Keratinocyte (primary cell): ENCODE data around the gene MYADML2. TPM values are rescaled to one million over a fixed set of nuclear protein-coding genes. Genes with fewer than 3 reads are reported as not detected.

Experiments
- DNase-seq: peaks from one replicate; pipeline ENCODE4 v3.0.0-alpha.2; 2011; ENCODE audit warnings: low read depth, missing footprints, low spot score
- FAIRE-seq: peaks from 2 replicates; lab custom pipeline; 2011; peaks lifted over from hg19 to GRCh38; lab: Jason Lieb, UNC
- H2AFZ ChIP-seq: 2 replicates; pipeline ENCODE4 v1.6.0; 2012; ENCODE audit warnings: low read length, control low read depth, inconsistent platforms; ENCODE audit not compliant: control insufficient read depth
- H3K27ac ChIP-seq: 2 replicates; pipeline ENCODE4 v1.5.1; 2011; ENCODE audit warnings: low read length; ENCODE audit not compliant: control insufficient read depth, insufficient read depth
- H3K27me3 ChIP-seq: 3 replicates; pipeline ENCODE4 v1.6.0; 2011; ENCODE audit warnings: low read length; ENCODE audit not compliant: control insufficient read depth, insufficient read depth; ENCODE audit errors: extremely low read depth
- H3K36me3 ChIP-seq, 2 experiments: 2 replicates in 1 of 2; 3 replicates in 1 of 2; pipeline ENCODE4 v1.5.1; 2011; ENCODE audit warnings: low read length in 2 of 2, mild to moderate bottlenecking in 1 of 2; ENCODE audit not compliant: control insufficient read depth in 2 of 2, insufficient read depth in 2 of 2; ENCODE audit errors: extremely low read depth in 1 of 2
- H3K4me1 ChIP-seq: 3 replicates; pipeline ENCODE4 v1.5.1; 2011; ENCODE audit warnings: low read length; ENCODE audit not compliant: control insufficient read depth, insufficient read depth; ENCODE audit errors: extremely low read depth
- H3K4me2 ChIP-seq: 3 replicates; pipeline ENCODE4 v1.6.0; 2011; ENCODE audit warnings: low read depth, low read length; ENCODE audit not compliant: control insufficient read depth, insufficient read depth; ENCODE audit errors: extremely low read depth
- H3K4me3 ChIP-seq, 3 experiments: fragments of 200-600 bp in 1 of 3; sonication (generic) in 1 of 3; 2 replicates in 2 of 3; 3 replicates in 1 of 3; pipeline ENCODE4 v1.5.1; 2011 to 2016; ENCODE audit warnings: low read length in 3 of 3, mild to moderate bottlenecking in 3 of 3, control low read depth in 2 of 3, inconsistent platforms in 1 of 3, low read depth in 1 of 3, mixed read lengths in 1 of 3, mixed run types in 1 of 3, moderate library complexity in 1 of 3; ENCODE audit not compliant: control insufficient read depth in 2 of 3, insufficient read depth in 2 of 3; ENCODE audit errors: extremely low read depth in 1 of 3
- H3K79me2 ChIP-seq: 2 replicates; pipeline ENCODE4 v1.6.0; 2012; ENCODE audit warnings: low read length; ENCODE audit not compliant: control insufficient read depth, insufficient read depth
- H3K9ac ChIP-seq: 3 replicates; pipeline ENCODE4 v1.6.0; 2011; ENCODE audit warnings: low read length; ENCODE audit not compliant: control insufficient read depth, insufficient read depth; ENCODE audit errors: extremely low read depth
- H3K9me1 ChIP-seq: 3 replicates; pipeline ENCODE4 v1.6.0; 2011; ENCODE audit warnings: low read length; ENCODE audit not compliant: control insufficient read depth, insufficient read depth; ENCODE audit errors: extremely low read depth
- H3K9me3 ChIP-seq: 2 replicates; pipeline ENCODE4 v1.5.1; 2012; ENCODE audit warnings: low read depth, low read length; ENCODE audit not compliant: control insufficient read depth
- H4K20me1 ChIP-seq: 3 replicates; pipeline ENCODE4 v1.6.0; 2011; ENCODE audit warnings: low read length; ENCODE audit not compliant: control insufficient read depth, insufficient read depth; ENCODE audit errors: extremely low read depth
- CTCF ChIP-seq, 3 experiments: IDR thresholded peaks in 1 of 3; conservative IDR thresholded peaks in 1 of 3; optimal IDR thresholded peaks in 1 of 3; 2 replicates in 2 of 3; 3 replicates in 1 of 3; pipeline versions ENCODE3 to v1.5.1; 2011; ENCODE audit warnings: low read length in 3 of 3, mild to moderate bottlenecking in 3 of 3, moderate library complexity in 2 of 3, control low read depth in 1 of 3, inconsistent platforms in 1 of 3; ENCODE audit not compliant: insufficient read depth in 2 of 3; ENCODE audit errors: extremely low read depth in 1 of 3
- EZH2 ChIP-seq: IDR thresholded peaks from one replicate; pipeline ENCODE4 v1.6.1; 2012; ENCODE audit warnings: inconsistent platforms, mild to moderate bottlenecking, low read length, moderate library complexity
- dilution Hi-C: fragments of 300-500 bp; cut with MboI; formaldehyde crosslinking; loops from one replicate; pipeline ENCODE4 v1.7.0; 2020; ENCODE audit warnings: low sequenced_read_pairs; ENCODE audit not compliant: extremely low pct_ligation_motif_present
- polyA plus RNA-seq, 5 experiments: library from polyadenylated mRNA; depleted of rRNA in 3 of 5; stranded (reverse) in 3 of 5; stranded (forward) in 1 of 5; unstranded in 1 of 5; fragments of >200 nt; gene quantifications; 1 replicate in 1 of 5; 2 replicates in 3 of 5; 3 replicates in 1 of 5; pipeline versions ENCODE4 v1.2.1 to v1.2.3, GENCODE V29; 2011 to 2012; ENCODE audit warnings: missing spikeins in 2 of 5, low read depth in 1 of 5, low replicate concordance in 1 of 5

MYADML2 gene
- polyA plus RNA-seq, 1 donor (not counting 4 experiments of a cell fraction or from before 2014, with no cell fraction given), result not detected

DNA sequence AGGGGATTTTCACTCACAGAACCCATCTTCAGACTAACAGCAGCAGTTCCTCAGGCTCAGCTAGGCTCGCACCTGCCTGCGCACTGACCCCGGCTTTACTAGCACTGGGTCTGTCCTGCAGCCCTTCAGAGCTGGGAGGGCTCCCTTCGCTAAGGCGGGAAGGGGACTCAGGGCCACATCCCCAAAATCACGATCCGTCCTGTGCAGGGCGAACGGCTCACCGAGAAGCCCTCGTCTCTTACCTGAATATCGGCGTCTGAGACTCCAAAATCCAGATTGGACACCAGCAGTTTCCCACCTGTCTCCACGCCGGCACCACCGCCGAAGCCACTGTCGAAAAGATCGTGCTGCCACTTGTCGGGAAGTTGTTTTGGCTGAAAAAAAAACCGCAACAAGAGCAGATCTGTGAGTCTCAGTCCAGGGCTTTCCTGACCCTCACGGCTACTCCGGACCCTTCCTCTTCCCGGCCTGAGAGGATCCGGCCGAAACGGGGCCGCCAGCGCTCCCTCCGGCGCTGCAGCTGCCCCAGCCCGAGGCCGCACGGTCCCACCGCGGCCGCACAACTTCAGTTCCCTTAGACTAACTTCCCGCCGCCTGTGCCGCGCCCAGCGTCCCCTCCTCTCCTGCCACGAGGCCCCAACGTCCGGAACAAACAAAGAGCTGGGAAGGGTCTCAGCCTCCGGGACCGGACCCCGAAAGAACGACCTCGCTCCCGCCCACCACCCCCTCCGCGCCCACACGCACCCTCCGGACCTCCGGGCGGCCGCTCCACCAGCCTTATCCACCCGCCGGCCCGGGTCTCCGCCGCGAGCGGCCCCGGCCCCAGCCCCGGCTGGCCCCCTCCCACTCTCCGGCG is 56.4 kb downstream of the MYADML2 start:
- Histone ChIP-seq H3K4me3 (peak overlapping the region; percentile 81 to 91 (median 88)), H3K9me3 (no peaks in the 10 kb centered on the region), H2AFZ (no peak overlapping the region), H4K20me1 (no peaks in the 10 kb centered on the region), H3K36me3 (peaks cover 35 to 38% of the 10 kb centered on the region in 2 experiments), H3K27me3 (no peaks in the 10 kb centered on the region), H3K9ac (peak overlapping the region; percentile 92), H3K9me1 (no peaks in the 10 kb centered on the region), H3K4me2 (peak overlapping the region; percentile 97), H3K27ac (peak overlapping the region; percentile 82), H3K4me1 (peaks cover 13% of the 10 kb centered on the region), H3K79me2 (peaks cover 60% of the 10 kb centered on the region)
- no peak for DNase-seq
- FAIRE-seq, result no peak
- TF ChIP-seq CTCF (optimal IDR thresholded peaks at IDR 0.05 in 1 of 3, IDR thresholded peaks at IDR 0.05 in 1 of 3, conservative IDR thresholded peaks at IDR 0.05 in 1 of 3; ENCODE audit: extremely low read depth in 1 of 3, insufficient read depth in 2 of 3, low read length in 3 of 3), result no peak
- no peak for TF ChIP-seq EZH2
- dilution Hi-C loops, result no loop called here

Other genes with a start within 250 kb of the MYADML2 start
- 78.5 to 96.8 TPM (median 84.2 TPM) in 3 replicates for gene MRPL12, start 243.9 kb downstream of the MYADML2 start, polyA plus RNA-seq
- gene SLC25A10, start 234.9 kb downstream of the MYADML2 start, polyA plus RNA-seq, result 12.7 to 18.0 TPM (median 15.9 TPM) in 3 replicates
- gene GCGR, start 143.1 kb downstream of the MYADML2 start, polyA plus RNA-seq, result not detected in 3 replicates
- gene MCRIP1, start 113.9 kb downstream of the MYADML2 start, polyA plus RNA-seq, result 17.7 to 29.1 TPM (median 24.4 TPM) in 3 replicates
- gene PPP1R27, start 112.2 kb downstream of the MYADML2 start, polyA plus RNA-seq, result 0.12 to 0.99 TPM in 2 of 3 replicates, not detected in the other
- 75.2 to 149 TPM (median 110 TPM) in 3 replicates for gene P4HB, start 86.7 kb downstream of the MYADML2 start, polyA plus RNA-seq
- 51.7 to 280 TPM (median 65.7 TPM) in 3 replicates for gene ARHGDIA, start 75.9 kb downstream of the MYADML2 start, polyA plus RNA-seq
- gene ALYREF, start 55.6 kb downstream of the MYADML2 start, polyA plus RNA-seq, result 49.6 to 84.5 TPM (median 68.3 TPM) in 3 replicates
- gene ANAPC11, start 55.5 kb downstream of the MYADML2 start, polyA plus RNA-seq, result 195 to 269 TPM (median 230 TPM) in 3 replicates
- 0.07 TPM in 1 of 3 replicates, not detected in the others for gene NPB, start 45.0 kb downstream of the MYADML2 start, polyA plus RNA-seq
- 38.1 to 47.6 TPM (median 45.8 TPM) in 3 replicates for gene PCYT2, start 35.8 kb downstream of the MYADML2 start, polyA plus RNA-seq
- gene SIRT7, start 29.1 kb downstream of the MYADML2 start, polyA plus RNA-seq, result 6.9 to 11.9 TPM (median 7.4 TPM) in 3 replicates
- 8.3 to 12.1 TPM (median 9.4 TPM) in 3 replicates for gene MAFG, start 19.5 kb downstream of the MYADML2 start, polyA plus RNA-seq
- gene PYCR1, start 9.9 kb downstream of the MYADML2 start, polyA plus RNA-seq, result 22.2 to 27.9 TPM (median 27.9 TPM) in 3 replicates
- gene NOTUM, start 14.0 kb upstream of the MYADML2 start, polyA plus RNA-seq, result not detected in 3 replicates
- gene ASPSCR1, start 30.4 kb upstream of the MYADML2 start, polyA plus RNA-seq, result 5.2 to 8.3 TPM (median 6.7 TPM) in 3 replicates
- 38.3 to 52.0 TPM (median 48.2 TPM) in 3 replicates for gene CENPX, start 75.6 kb upstream of the MYADML2 start, polyA plus RNA-seq
- gene LRRC45, start 76.1 kb upstream of the MYADML2 start, polyA plus RNA-seq, result 2.5 to 3.6 TPM (median 2.9 TPM) in 3 replicates
- 10.2 to 23.0 TPM (median 12.3 TPM) in 3 replicates for gene RAC3, start 84.4 kb upstream of the MYADML2 start, polyA plus RNA-seq
- 45.4 to 73.6 TPM (median 64.0 TPM) in 3 replicates for gene DCXR, start 90.5 kb upstream of the MYADML2 start, polyA plus RNA-seq
- gene RFNG, start 104.6 kb upstream of the MYADML2 start, polyA plus RNA-seq, result 10.2 to 25.3 TPM (median 13.6 TPM) in 3 replicates
- 60.4 to 99.3 TPM (median 81.7 TPM) in 3 replicates for gene GPS1, start 104.7 kb upstream of the MYADML2 start, polyA plus RNA-seq
- gene DUS1L, start 118.6 kb upstream of the MYADML2 start, polyA plus RNA-seq, result 49.1 to 68.3 TPM (median 52.0 TPM) in 3 replicates
- 44.7 to 137 TPM (median 55.7 TPM) in 3 replicates for gene FASN, start 151.0 kb upstream of the MYADML2 start, polyA plus RNA-seq